Neural cell (in vitro differentiated cells): ENCODE measurements around the gene ARMCX2.

ENCODE experiments used
- CTCF ChIP-seq: fragments of 450-650 bp; IDR thresholded peaks from 2 replicates; pipeline ENCODE4 v1.5.1; 2014; ENCODE audit warnings: antibody characterized with exemption, mild to moderate bottlenecking, moderate library complexity; ENCODE audit not compliant: poor library complexity, severe bottlenecking
- EZH2 ChIP-seq: fragments of 200-600, 300-800 bp; shearing (Covaris generic), sonication (generic); IDR thresholded peaks from 2 replicates; pipeline ENCODE4 v1.6.1; 2014; ENCODE audit warnings: antibody characterized with exemption, low read length, borderline replicate concordance, mild to moderate bottlenecking; ENCODE audit not compliant: insufficient read depth, poor library complexity, severe bottlenecking
- RAD21 ChIP-seq: fragments of 450-650 bp; conservative IDR thresholded peaks from 2 replicates; pipeline ENCODE4 v1.6.1; 2014; ENCODE audit warnings: antibody characterized with exemption, mild to moderate bottlenecking, moderate library complexity
- REST ChIP-seq: IDR thresholded peaks from 2 replicates; pipeline ENCODE4 v1.6.1; 2012; ENCODE audit warnings: borderline replicate concordance
- TAF1 ChIP-seq: IDR thresholded peaks from 2 replicates; pipeline ENCODE4 v1.6.1; 2012; ENCODE audit warnings: low read depth

GRCh38 chrX:101655534-101655933, 4.1 kb downstream of the ARMCX2 start:
- TF ChIP-seq EZH2 (no peak), REST (no peak), CTCF (no peak), RAD21 (no peak), TAF1 (no peak)
